HepG2 (cell line): ENCODE data around the gene MARVELD3. TPM values are rescaled to one million over a fixed set of nuclear protein-coding genes. Genes with fewer than 3 reads are reported as not detected.

ENCODE experiments used
- ELF4 ChIP-seq: sonication (generic); formaldehyde crosslinking; IDR thresholded peaks from 2 replicates; pipeline ENCODE4 v1.5.0; 2020; ENCODE audit warnings: missing genetic modification reagents, mild to moderate bottlenecking, moderate library complexity, borderline replicate concordance
- HIVEP1 ChIP-seq: sonication (generic); formaldehyde crosslinking; IDR thresholded peaks from 2 replicates; pipeline ENCODE4 v1.4.0; 2020; ENCODE audit warnings: mild to moderate bottlenecking, missing genetic modification reagents
- HOXA7 ChIP-seq: sonication (generic); formaldehyde crosslinking; IDR thresholded peaks from 2 replicates; pipeline ENCODE4 v1.8.1; 2022; ENCODE audit warnings: mild to moderate bottlenecking, missing genetic modification reagents, moderate library complexity
- IRX3 ChIP-seq: sonication (generic); formaldehyde crosslinking; IDR thresholded peaks from 2 replicates; pipeline ENCODE4 v1.8.1; 2023; ENCODE audit warnings: mild to moderate bottlenecking, low read depth, missing genetic modification reagents, borderline replicate concordance
- ISL2 ChIP-seq: sonication (generic); formaldehyde crosslinking; IDR thresholded peaks from 2 replicates; pipeline ENCODE4 v1.5.0; 2020; ENCODE audit warnings: missing genetic modification reagents
- JUND ChIP-seq: sonication (generic); formaldehyde crosslinking; IDR thresholded peaks from 2 replicates; pipeline ENCODE4 v1.8.0; 2022; ENCODE audit warnings: mild to moderate bottlenecking, missing genetic modification reagents
- KAT8 ChIP-seq: IDR thresholded peaks from 2 replicates; pipeline ENCODE4 v1.6.1; 2016; ENCODE audit warnings: missing genetic modification reagents, missing compliant biosample characterization
- KDM1A ChIP-seq: IDR thresholded peaks from 2 replicates; pipeline ENCODE4 v1.6.1; 2016; ENCODE audit warnings: missing compliant biosample characterization
- MAFF ChIP-seq: IDR thresholded peaks from 2 replicates; pipeline ENCODE4 v1.6.1; 2011; ENCODE audit warnings: low read depth, low read length, improper control_type of control experiment
- MED8 ChIP-seq: sonication (generic); formaldehyde crosslinking; IDR thresholded peaks from 2 replicates; pipeline ENCODE4 v1.8.1; 2023; ENCODE audit warnings: mild to moderate bottlenecking, missing genetic modification reagents; ENCODE audit not compliant: insufficient replicate concordance
- NFYB ChIP-seq: sonication (generic); formaldehyde crosslinking; IDR thresholded peaks from 2 replicates; pipeline ENCODE4 v1.4.0; 2020; ENCODE audit warnings: missing genetic modification reagents
- TAF1 ChIP-seq: sonication (generic); formaldehyde crosslinking; IDR thresholded peaks from 2 replicates; pipeline ENCODE4 v1.4.0; 2020; ENCODE audit warnings: missing genetic modification reagents
- TCF12 ChIP-seq, 2 experiments: fragments of 450-650 bp in 1 of 2; sonication (generic) in 1 of 2; formaldehyde crosslinking in 1 of 2; IDR thresholded peaks; 2 replicates each; pipeline versions ENCODE4 v1.6.1 to v1.8.0; 2017 to 2022; ENCODE audit warnings: antibody characterized with exemption in 1 of 2, mild to moderate bottlenecking in 1 of 2, missing genetic modification reagents in 1 of 2, moderate library complexity in 1 of 2
- TSC22D2 ChIP-seq: sonication (generic); formaldehyde crosslinking; IDR thresholded peaks from 2 replicates; pipeline ENCODE4 v1.5.1; 2020; ENCODE audit warnings: missing genetic modification reagents, mild to moderate bottlenecking, borderline replicate concordance
- ZBTB20 ChIP-seq: sonication (generic); formaldehyde crosslinking; IDR thresholded peaks from 2 replicates; pipeline ENCODE4 v1.8.1; 2023; ENCODE audit warnings: missing genetic modification reagents, low read depth, mild to moderate bottlenecking, borderline replicate concordance
- ZBTB42 ChIP-seq: sonication (generic); formaldehyde crosslinking; IDR thresholded peaks from 2 replicates; pipeline ENCODE4 v1.5.0; 2020; ENCODE audit warnings: mild to moderate bottlenecking, missing genetic modification reagents
- ZNF20 ChIP-seq: sonication (generic); formaldehyde crosslinking; IDR thresholded peaks from 2 replicates; pipeline ENCODE4 v1.4.0; 2020; ENCODE audit warnings: mild to moderate bottlenecking, moderate library complexity, missing genetic modification reagents
- polyA plus RNA-seq, 8 experiments: library from polyadenylated mRNA; depleted of rRNA in 3 of 8; stranded (reverse) in 7 of 8; unstranded in 1 of 8; fragments of >200 nt; fragmentation: Illumina TruSeq in 4 of 8; extraction: Trizol in 4 of 8; gene quantifications; 2 replicates each; pipeline versions ENCODE4 v1.2.1 to v1.2.3, GENCODE V29; 2011 to 2016; ENCODE audit warnings: low read depth in 4 of 8, missing spikeins in 1 of 8, mixed read lengths in 1 of 8; ENCODE audit not compliant: insufficient read depth in 1 of 8
- total RNA-seq, 5 experiments: library from RNA; depleted of rRNA; stranded (reverse); fragments of >200 nt; fragmentation: Illumina TruSeq; extraction: Trizol; gene quantifications; 2 replicates each; pipeline ENCODE4 v1.2.3, GENCODE V29; 2016; ENCODE audit warnings: low read depth in 1 of 5
- TF ChIP-seq, protein P1 (sequence below): sonication (generic); formaldehyde crosslinking; IDR thresholded peaks from 2 replicates; pipeline ENCODE4 v1.8.0; 2022; ENCODE audit warnings: missing genetic modification reagents, low read depth, mild to moderate bottlenecking, borderline replicate concordance
- TF ChIP-seq, protein P2 (sequence below): sonication (generic); formaldehyde crosslinking; IDR thresholded peaks from 2 replicates; pipeline ENCODE4 v1.4.0; 2020; ENCODE audit warnings: missing genetic modification reagents
- TF ChIP-seq, protein P3 (sequence below): sonication (generic); formaldehyde crosslinking; IDR thresholded peaks from 2 replicates; pipeline ENCODE4 v1.5.0; 2020; ENCODE audit warnings: missing genetic modification reagents, mild to moderate bottlenecking, borderline replicate concordance
- TF ChIP-seq, protein P4 (sequence below): sonication (generic); formaldehyde crosslinking; IDR thresholded peaks from 2 replicates; pipeline ENCODE4 v1.5.1; 2020; ENCODE audit warnings: mild to moderate bottlenecking, missing genetic modification reagents, moderate library complexity

The MARVELD3 gene
- total and polyA plus RNA-seq, 2 of the 13 experiments (the other 11 are each of a cell fraction or from before 2014, with no cell fraction given), result 4.8 to 5.6 TPM

DNA sequence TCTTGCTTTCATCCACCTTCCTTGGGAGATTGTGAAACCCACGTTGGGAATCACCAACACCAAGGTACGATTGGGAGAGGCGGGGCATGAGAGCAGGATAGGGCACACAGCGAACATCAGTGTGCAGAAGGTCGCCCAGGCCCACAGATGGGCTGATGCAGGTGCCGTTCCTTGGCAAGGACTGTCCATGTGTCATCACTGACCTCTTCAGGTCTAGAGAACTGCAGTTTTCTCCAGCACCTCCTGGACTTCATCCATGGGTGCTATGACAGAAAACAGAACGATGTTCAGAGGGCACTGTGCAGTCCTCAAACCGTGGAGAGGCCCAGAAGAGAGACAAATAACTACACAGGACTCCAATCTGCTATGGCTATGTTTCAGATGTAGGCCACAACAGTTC is 25.2 kb upstream of the MARVELD3 start (continued):
- TF ChIP-seq ZBTB42 (CRISPR knock-in tag), result no peak
- no peak for TF ChIP-seq ELF4 (CRISPR knock-in tag)
- peak; percentile 17; the same call in 1 of the 2 replicates for TF ChIP-seq KDM1A
- peak; percentile 67; the same call in 1 of the 2 replicates for TF ChIP-seq TSC22D2 (CRISPR knock-in tag)
- TF ChIP-seq HOXA7 (CRISPR knock-in tag), result no peak
- 0 out of 2 replicates have a peak, but pooled peaks have one; percentile 21 for TF ChIP-seq KAT8 (CRISPR knock-in tag)
- TF ChIP-seq, protein P1, sequence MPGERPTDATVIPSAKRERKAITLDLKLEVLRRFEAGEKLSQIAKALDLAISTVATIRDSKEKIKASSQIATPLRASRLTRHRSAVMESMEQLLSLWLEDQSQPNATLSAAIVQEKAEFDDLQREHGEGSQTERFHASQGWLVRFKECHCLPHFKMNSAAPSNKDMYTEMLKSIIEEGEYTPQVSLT (CRISPR knock-in tag), result no peak
- TF ChIP-seq, protein P2, sequence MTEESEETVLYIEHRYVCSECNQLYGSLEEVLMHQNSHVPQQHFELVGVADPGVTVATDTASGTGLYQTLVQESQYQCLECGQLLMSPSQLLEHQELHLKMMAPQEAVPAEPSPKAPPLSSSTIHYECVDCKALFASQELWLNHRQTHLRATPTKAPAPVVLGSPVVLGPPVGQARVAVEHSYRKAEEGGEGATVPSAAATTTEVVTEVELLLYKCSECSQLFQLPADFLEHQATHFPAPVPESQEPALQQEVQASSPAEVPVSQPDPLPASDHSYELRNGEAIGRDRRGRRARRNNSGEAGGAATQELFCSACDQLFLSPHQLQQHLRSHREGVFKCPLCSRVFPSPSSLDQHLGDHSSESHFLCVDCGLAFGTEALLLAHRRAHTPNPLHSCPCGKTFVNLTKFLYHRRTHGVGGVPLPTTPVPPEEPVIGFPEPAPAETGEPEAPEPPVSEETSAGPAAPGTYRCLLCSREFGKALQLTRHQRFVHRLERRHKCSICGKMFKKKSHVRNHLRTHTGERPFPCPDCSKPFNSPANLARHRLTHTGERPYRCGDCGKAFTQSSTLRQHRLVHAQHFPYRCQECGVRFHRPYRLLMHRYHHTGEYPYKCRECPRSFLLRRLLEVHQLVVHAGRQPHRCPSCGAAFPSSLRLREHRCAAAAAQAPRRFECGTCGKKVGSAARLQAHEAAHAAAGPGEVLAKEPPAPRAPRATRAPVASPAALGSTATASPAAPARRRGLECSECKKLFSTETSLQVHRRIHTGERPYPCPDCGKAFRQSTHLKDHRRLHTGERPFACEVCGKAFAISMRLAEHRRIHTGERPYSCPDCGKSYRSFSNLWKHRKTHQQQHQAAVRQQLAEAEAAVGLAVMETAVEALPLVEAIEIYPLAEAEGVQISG (CRISPR knock-in tag), result peak; percentile 49; the same call in 1 of the 2 replicates
- 0 out of 2 replicates have a peak, but pooled peaks have one; percentile 1 for TF ChIP-seq MAFF
- no peak for TF ChIP-seq NFYB (CRISPR knock-in tag)
- TF ChIP-seq ISL2 (CRISPR knock-in tag), result no peak
- peak; percentile 24; the same call in 1 of the 2 replicates for TF ChIP-seq TAF1
- no peak for TF ChIP-seq MED8 (CRISPR knock-in tag)
- TF ChIP-seq ZNF20, result no peak
- no peak for TF ChIP-seq IRX3 (CRISPR knock-in tag)
- peak; percentile 50; the same call in 1 of the 2 replicates for TF ChIP-seq JUND (CRISPR knock-in tag)
- TF ChIP-seq, protein P3, sequence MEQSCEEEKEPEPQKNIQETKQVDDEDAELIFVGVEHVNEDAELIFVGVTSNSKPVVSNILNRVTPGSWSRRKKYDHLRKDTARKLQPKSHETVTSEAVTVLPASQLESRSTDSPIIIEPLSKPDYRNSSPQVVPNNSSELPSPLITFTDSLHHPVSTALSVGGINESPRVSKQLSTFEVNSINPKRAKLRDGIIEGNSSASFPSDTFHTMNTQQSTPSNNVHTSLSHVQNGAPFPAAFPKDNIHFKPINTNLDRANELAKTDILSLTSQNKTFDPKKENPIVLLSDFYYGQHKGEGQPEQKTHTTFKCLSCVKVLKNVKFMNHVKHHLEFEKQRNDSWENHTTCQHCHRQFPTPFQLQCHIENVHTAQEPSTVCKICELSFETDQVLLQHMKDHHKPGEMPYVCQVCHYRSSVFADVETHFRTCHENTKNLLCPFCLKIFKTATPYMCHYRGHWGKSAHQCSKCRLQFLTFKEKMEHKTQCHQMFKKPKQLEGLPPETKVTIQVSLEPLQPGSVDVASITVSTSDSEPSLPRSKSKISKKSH (CRISPR knock-in tag), result no peak
- TF ChIP-seq, protein P4, sequence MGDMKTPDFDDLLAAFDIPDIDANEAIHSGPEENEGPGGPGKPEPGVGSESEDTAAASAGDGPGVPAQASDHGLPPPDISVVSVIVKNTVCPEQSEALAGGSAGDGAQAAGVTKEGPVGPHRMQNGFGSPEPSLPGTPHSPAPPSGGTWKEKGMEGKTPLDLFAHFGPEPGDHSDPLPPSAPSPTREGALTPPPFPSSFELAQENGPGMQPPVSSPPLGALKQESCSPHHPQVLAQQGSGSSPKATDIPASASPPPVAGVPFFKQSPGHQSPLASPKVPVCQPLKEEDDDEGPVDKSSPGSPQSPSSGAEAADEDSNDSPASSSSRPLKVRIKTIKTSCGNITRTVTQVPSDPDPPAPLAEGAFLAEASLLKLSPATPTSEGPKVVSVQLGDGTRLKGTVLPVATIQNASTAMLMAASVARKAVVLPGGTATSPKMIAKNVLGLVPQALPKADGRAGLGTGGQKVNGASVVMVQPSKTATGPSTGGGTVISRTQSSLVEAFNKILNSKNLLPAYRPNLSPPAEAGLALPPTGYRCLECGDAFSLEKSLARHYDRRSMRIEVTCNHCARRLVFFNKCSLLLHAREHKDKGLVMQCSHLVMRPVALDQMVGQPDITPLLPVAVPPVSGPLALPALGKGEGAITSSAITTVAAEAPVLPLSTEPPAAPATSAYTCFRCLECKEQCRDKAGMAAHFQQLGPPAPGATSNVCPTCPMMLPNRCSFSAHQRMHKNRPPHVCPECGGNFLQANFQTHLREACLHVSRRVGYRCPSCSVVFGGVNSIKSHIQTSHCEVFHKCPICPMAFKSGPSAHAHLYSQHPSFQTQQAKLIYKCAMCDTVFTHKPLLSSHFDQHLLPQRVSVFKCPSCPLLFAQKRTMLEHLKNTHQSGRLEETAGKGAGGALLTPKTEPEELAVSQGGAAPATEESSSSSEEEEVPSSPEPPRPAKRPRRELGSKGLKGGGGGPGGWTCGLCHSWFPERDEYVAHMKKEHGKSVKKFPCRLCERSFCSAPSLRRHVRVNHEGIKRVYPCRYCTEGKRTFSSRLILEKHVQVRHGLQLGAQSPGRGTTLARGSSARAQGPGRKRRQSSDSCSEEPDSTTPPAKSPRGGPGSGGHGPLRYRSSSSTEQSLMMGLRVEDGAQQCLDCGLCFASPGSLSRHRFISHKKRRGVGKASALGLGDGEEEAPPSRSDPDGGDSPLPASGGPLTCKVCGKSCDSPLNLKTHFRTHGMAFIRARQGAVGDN (CRISPR knock-in tag), result peak; percentile 75
- no peak for TF ChIP-seq TCF12 (IDR thresholded peaks at IDR 0.05)
- TF ChIP-seq TCF12 (CRISPR knock-in tag; IDR thresholded peaks at IDR 0.05), result no peak
- 0 out of 2 replicates have a peak, but pooled peaks have one; percentile 59 for TF ChIP-seq ZBTB20 (CRISPR knock-in tag)
- TF ChIP-seq HIVEP1 (CRISPR knock-in tag), result 0 out of 2 replicates have a peak, but pooled peaks have one; percentile 60
